ENCODE measurements around the gene BMPR1B. TPM values are rescaled to one million over a fixed set of nuclear protein-coding genes. Genes with fewer than 3 reads are reported as not detected.

Gene BMPR1B
- total and polyA plus RNA-seq, 2 of the 8 experiments (the other 6 are each of a cell fraction or from before 2014, with no cell fraction given): 0.14 to 1.1 TPM

DNA sequence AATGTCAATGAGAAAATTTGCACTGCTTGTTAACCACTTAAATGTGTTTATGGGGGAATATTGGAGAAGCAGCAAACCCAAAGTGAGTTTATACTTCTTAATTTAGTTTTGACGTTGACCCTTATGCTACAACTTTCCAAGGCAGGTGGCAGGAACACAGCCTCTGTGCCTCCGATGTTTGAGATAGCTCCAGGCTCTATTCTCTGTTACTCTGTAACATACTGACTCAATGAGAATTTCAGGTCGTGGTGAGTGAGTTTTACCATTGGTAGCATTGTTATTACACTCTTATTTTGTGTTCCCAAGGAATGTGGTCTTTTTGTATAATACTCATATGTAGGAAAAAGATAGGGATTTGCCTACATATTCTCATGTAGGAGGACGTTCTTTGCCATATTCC lies 210.7 kb downstream of the BMPR1B start (continued):
- no peak for TF ChIP-seq CHD7 (IDR thresholded peaks at IDR 0.05; ENCODE audit: insufficient replicate concordance, low read length)

All from H1 (cell line).